ENCODE measurements around the gene GALNT17. TPM values are rescaled to one million over a fixed set of nuclear protein-coding genes. Genes with fewer than 3 reads are reported as not detected.

Gene GALNT17
- total RNA-seq, 1 donor from 2014 or later, result not detected

DNA sequence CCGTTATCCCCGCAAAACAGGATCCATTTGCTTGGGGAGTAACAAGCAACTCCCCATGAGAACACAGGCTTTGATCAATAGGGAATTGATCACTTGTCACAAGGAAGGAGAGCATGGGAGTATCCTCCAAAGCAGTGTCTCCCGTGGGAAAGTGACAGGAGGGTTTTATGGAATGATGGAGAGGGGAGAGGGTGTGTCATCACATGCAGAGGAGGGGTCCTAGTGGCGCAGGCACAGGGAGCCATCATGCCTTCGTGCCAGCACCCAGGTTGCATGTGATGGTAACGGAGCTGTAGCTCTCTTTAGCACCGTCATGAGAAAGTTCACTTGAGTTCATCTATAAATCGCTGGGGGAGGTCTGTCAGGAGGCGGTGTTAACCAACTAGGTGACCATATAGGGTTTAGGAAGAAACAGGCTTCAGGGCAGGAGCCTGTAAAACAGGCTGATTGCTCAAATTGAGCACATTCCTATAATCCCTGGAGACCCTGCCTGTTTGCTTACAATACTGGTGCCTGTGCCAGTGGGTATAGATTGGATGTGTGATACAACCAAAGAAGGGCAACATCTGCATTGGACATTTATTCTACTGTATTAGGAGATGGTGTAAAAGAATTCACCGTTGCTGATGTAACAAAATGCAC is 428.5 kb downstream of the GALNT17 start:
- Histone ChIP-seq H3K27me3 (ENCODE audit: control insufficient read depth, insufficient read depth, low read length) (no peaks in the 10 kb centered on the region), H3K36me3 (ENCODE audit: control insufficient read depth, insufficient read depth, low read length) (no peaks in the 10 kb centered on the region), H3K4me3 (ENCODE audit: low read depth, low read length) (no peak overlapping the region)
- no peak for DNase-seq (ENCODE audit: low read depth)
- no peak for FAIRE-seq
- TF ChIP-seq, protein P1, sequence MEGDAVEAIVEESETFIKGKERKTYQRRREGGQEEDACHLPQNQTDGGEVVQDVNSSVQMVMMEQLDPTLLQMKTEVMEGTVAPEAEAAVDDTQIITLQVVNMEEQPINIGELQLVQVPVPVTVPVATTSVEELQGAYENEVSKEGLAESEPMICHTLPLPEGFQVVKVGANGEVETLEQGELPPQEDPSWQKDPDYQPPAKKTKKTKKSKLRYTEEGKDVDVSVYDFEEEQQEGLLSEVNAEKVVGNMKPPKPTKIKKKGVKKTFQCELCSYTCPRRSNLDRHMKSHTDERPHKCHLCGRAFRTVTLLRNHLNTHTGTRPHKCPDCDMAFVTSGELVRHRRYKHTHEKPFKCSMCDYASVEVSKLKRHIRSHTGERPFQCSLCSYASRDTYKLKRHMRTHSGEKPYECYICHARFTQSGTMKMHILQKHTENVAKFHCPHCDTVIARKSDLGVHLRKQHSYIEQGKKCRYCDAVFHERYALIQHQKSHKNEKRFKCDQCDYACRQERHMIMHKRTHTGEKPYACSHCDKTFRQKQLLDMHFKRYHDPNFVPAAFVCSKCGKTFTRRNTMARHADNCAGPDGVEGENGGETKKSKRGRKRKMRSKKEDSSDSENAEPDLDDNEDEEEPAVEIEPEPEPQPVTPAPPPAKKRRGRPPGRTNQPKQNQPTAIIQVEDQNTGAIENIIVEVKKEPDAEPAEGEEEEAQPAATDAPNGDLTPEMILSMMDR (IDR thresholded peaks at IDR 0.05; ENCODE audit: insufficient read depth, low read length, severe bottlenecking), result no peak

DNA sequence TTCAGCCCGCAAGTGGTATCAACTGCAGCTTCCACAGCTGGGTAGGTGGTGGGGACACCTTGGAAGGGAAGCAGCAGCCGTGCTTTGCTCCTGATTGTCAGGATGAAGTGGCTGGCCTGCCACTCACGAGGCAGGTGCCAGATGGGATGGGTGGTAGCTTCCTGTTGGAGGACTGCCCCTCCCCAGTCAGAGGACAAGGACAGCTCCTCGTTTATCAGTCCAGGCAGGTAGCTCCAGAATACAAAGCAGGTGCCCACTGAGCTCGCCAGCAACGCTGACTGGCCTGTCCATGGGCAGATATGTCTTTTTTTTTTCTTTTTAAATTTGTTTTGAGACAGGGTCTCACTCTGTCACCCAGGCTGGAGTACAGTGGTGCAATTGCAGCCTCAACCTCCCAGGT is 431.3 kb downstream of the GALNT17 start:
- TF ChIP-seq, protein P1 (IDR thresholded peaks at IDR 0.05; ENCODE audit: insufficient read depth, low read length, severe bottlenecking), result no peak

DNA sequence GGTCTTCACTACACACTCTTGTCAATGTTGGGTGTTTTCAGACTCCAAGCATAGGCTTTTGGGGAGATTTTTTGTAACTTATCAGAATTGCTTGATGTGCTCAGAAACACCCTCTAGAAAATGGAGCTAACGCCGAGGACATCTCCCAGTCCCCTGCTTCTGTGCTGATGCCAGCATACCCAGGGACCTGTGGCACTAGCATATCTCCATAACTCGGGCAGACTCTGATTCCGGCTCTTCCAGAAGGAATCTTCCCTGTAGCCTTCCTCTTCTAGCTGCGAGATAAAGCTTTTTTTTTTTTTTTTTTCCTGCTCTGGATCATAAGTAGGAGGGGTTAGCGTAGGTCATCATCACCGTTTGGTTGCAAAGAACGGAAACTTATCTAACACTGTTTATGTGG is 434.4 kb downstream of the GALNT17 start:
- DNase-seq (ENCODE audit: low read depth) (no peak), FAIRE-seq (no peak)
- Histone ChIP-seq H3K27me3 (ENCODE audit: control insufficient read depth, insufficient read depth, low read length) (no peaks in the 10 kb centered on the region), H3K4me3 (ENCODE audit: low read depth, low read length) (no peak overlapping the region), H3K36me3 (ENCODE audit: control insufficient read depth, insufficient read depth, low read length) (no peaks in the 10 kb centered on the region)
- TF ChIP-seq, protein P1 (IDR thresholded peaks at IDR 0.05; ENCODE audit: insufficient read depth, low read length, severe bottlenecking), result no peak

More for the DNA sequence above, 431.3 kb downstream of the GALNT17 start:
- Histone ChIP-seq H3K27me3 (ENCODE audit: control insufficient read depth, insufficient read depth, low read length) (no peaks in the 10 kb centered on the region), H3K36me3 (ENCODE audit: control insufficient read depth, insufficient read depth, low read length) (no peaks in the 10 kb centered on the region), H3K4me3 (ENCODE audit: low read depth, low read length) (no peak overlapping the region)
- DNase-seq (ENCODE audit: low read depth) (no peak), FAIRE-seq (no peak)

DNA sequence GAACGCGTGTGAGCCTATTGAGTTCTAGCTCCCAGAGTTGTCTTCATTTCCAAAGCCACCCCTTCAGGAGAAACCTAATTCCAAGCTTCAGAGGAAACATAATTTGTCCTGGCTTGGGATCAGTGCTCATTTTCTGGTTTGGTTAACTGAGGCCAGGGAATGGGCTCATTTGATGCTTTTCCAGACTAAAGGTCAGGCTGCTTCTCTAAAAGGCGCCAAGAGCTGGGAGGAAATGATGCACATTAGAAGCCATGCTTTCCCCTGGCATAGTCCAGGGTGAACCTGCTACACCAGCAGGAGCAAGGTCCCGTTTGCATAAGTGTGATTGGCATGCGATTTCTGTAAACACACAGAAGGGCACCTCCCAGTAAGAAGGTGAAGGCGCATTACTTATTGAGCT is 435.0 kb downstream of the GALNT17 start:
- TF ChIP-seq, protein P1 (IDR thresholded peaks at IDR 0.05; ENCODE audit: insufficient read depth, low read length, severe bottlenecking), result no peak
- no peak for DNase-seq (ENCODE audit: low read depth)
- no peak overlapping the region for H3K4me3 ChIP-seq (ENCODE audit: low read depth, low read length)
- H3K36me3 ChIP-seq (ENCODE audit: control insufficient read depth, insufficient read depth, low read length), result no peaks in the 10 kb centered on the region
- no peak for FAIRE-seq
- no peaks in the 10 kb centered on the region for H3K27me3 ChIP-seq (ENCODE audit: control insufficient read depth, insufficient read depth, low read length)

DNA sequence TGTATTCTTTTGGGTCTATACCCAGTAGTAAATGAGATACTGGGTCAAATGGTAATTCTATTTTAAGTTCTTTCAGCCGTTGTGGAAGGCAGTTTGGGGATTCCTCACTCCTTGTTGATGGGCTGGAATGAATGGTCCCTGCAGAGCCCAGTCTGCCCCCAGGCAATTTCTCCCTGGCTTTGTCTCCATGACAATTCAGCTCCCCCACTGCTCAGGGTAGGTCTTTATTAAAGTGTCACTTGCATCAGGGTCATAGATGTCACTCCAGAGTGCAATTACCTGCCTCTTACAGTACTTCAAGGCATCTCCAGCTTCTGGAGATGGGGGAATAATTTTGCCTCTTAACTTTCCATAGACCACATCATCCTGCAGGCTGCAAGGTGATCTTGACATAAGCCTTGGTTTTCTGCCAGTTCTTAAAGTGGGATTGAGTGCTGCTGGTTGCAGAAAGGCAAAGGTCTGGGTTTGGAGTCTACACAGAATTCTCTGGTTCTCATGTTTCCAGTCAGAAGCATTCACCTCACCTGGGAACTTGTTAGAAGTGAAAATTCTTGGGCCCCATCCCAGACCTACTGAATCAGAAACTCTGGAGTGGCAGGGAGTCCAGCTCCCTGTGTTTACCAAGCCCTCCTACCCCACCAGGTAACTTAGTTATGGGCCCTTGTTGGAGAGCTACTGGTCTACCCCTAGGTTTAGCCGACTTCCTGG is 442.4 kb downstream of the GALNT17 start:
- no peaks in the 10 kb centered on the region for H3K27me3 ChIP-seq (ENCODE audit: control insufficient read depth, insufficient read depth, low read length)
- DNase-seq (ENCODE audit: low read depth) (no peak), FAIRE-seq (no peak)
- no peak overlapping the region for H3K4me3 ChIP-seq (ENCODE audit: low read depth, low read length)
- H3K36me3 ChIP-seq (ENCODE audit: control insufficient read depth, insufficient read depth, low read length), result no peaks in the 10 kb centered on the region
- TF ChIP-seq, protein P1 (IDR thresholded peaks at IDR 0.05; ENCODE audit: insufficient read depth, low read length, severe bottlenecking), result no peak

All from bronchial epithelial cell (primary cell).